Ovary (tissue), 3 donors: ENCODE results near the gene C2orf92.

Experiments used
- POLR2A ChIP-seq: fragments of 450-650 bp; IDR thresholded peaks from one replicate; pipeline ENCODE4 v1.6.1; 2017; ENCODE audit warnings: antibody characterized with exemption, mild to moderate bottlenecking, moderate library complexity
- TF ChIP-seq, protein P1 (sequence below), 3 donors: fragments of 450-650 bp in 2 of 3; fragments of 200-600 bp in 1 of 3; IDR thresholded peaks; one replicate each; pipeline versions ENCODE4 v1.5.1 to v1.8.0; 2016 to 2022; ENCODE audit warnings: antibody characterized with exemption in 3 of 3, mild to moderate bottlenecking in 1 of 3
- donor health status: DM: no; HTN: no; CAD: no.

DNA sequence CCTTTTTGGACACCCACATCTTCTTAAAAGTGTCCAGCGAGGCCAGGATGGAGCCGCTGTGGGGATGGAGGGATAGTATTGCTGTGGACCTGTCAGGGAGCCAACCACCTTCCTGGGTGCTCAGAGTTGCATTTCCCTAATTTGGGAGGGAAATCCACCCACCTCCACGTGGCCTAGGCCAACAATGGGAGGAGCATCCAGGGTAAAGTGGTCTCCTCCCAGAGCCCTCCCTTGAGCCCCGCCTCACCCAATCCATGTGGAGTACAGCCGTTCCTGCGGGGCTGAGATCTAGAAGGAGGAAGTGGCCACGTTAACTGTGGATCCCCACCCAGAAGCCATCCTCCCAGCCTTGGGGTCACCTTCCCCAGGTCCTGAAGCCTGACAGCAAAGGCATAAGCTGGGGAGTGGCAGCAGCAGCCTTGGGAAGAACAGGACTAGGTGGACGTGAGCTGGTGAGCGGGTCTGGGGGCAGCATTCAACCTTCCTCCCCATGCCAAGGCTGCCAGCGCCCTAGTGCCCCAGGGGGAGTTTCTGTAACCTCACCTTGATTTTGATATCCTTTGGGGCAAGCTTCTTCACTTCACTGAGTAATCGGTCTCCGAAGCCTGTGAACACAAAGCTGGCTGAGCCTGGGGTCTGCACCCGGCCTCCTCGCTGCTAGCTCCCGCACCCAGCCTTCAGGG, 12.5 kb upstream of the C2orf92 start:
- TF ChIP-seq, protein P1, sequence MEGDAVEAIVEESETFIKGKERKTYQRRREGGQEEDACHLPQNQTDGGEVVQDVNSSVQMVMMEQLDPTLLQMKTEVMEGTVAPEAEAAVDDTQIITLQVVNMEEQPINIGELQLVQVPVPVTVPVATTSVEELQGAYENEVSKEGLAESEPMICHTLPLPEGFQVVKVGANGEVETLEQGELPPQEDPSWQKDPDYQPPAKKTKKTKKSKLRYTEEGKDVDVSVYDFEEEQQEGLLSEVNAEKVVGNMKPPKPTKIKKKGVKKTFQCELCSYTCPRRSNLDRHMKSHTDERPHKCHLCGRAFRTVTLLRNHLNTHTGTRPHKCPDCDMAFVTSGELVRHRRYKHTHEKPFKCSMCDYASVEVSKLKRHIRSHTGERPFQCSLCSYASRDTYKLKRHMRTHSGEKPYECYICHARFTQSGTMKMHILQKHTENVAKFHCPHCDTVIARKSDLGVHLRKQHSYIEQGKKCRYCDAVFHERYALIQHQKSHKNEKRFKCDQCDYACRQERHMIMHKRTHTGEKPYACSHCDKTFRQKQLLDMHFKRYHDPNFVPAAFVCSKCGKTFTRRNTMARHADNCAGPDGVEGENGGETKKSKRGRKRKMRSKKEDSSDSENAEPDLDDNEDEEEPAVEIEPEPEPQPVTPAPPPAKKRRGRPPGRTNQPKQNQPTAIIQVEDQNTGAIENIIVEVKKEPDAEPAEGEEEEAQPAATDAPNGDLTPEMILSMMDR (IDR thresholded peaks at IDR 0.05), result no peak
- TF ChIP-seq POLR2A, result no peak
